Right lobe of liver (tissue), 6 donors: ENCODE measurements around the gene CDC45. TPM values are rescaled to one million over a fixed set of nuclear protein-coding genes. Genes with fewer than 3 reads are reported as not detected.
"Not testable (repeated sequence)": the region's sequence is repeated elsewhere in the genome, so short reads cannot be mapped to it uniquely, and the experiment has no call there.

Experiments used
- ATAC-seq, 4 donors: fragments of 200-7000 bp; cut with Tn5 transposase; one replicate each; pipeline ENCODE4 v1.9.1; 2020; ENCODE audit warnings: mild to moderate bottlenecking in 4 of 4, moderate library complexity in 4 of 4
- DNase-seq, 3 donors: peaks; one replicate each; pipeline ENCODE4 v3.0.0-alpha.2; 2020
- H3K27ac ChIP-seq, 3 donors: fragments of 200-600 bp; one replicate each; pipeline ENCODE4 v1.8.0; 2022
- H3K27me3 ChIP-seq, 2 donors: fragments of 200-600 bp; one replicate each; pipeline ENCODE4 v1.8.0; 2022
- H3K36me3 ChIP-seq, 4 donors: fragments of 200-600 bp; sonication (generic) in 1 of 4; one replicate each; pipeline versions ENCODE4 v1.5.1 to v1.8.0; 2017 to 2022; ENCODE audit warnings: control low read depth in 1 of 4
- H3K4me1 ChIP-seq, 4 donors: fragments of 200-600 bp; sonication (generic) in 1 of 4; one replicate each; pipeline versions ENCODE4 v1.5.1 to v1.8.0; 2017 to 2022; ENCODE audit warnings: control low read depth in 1 of 4
- H3K4me3 ChIP-seq, 3 donors: fragments of 200-600 bp; one replicate each; pipeline ENCODE4 v1.8.0; 2022
- H3K9me3 ChIP-seq, 4 donors: fragments of 200-600 bp; sonication (generic) in 1 of 4; one replicate each; pipeline versions ENCODE4 v1.5.1 to v1.8.0; 2017 to 2022; ENCODE audit warnings: control low read depth in 1 of 4
- POLR2A ChIP-seq: fragments of 450-650 bp; IDR thresholded peaks from one replicate; pipeline ENCODE4 v1.6.1; 2017; ENCODE audit warnings: antibody characterized with exemption, mild to moderate bottlenecking
- WGBS: methylation state at CpG from one replicate; pipeline ENCODE4 v1.1.6; 2018; ENCODE audit warnings: low coverage, low lambda C conversion rate; ENCODE audit not compliant: insufficient coverage; ENCODE audit errors: missing lambda C conversion rate; 5-methylcytosine and 5-hydroxymethylcytosine counted together
- intact Hi-C, 2 donors: fragments of 100-400 bp; cut with DNase I; formaldehyde crosslinking; loops; one replicate each; pipeline versions ENCODE4 v1.11.2 to v1.14.1; 2022
- total RNA-seq, 6 experiments: library from RNA; depleted of rRNA in 2 of 6; stranded (reverse); fragments of >200 nt in 2 of 6; fragmentation: NEBNext Ultra II Directional in 3 of 6; extraction: Animal tissue kit (Norgen Biotek cat#: 25700) in 3 of 6; gene quantifications; one replicate each; pipeline versions ENCODE4 v1.1.0 to v1.2.4, GENCODE V29; 2016 to 2023
- TF ChIP-seq, protein P1 (sequence below), 4 donors: fragments of 200-600 bp in 3 of 4; fragments of 450-650 bp in 1 of 4; IDR thresholded peaks; one replicate each; pipeline versions ENCODE4 v1.5.1 to v1.8.0; 2016 to 2022; ENCODE audit warnings: antibody characterized with exemption in 4 of 4, mild to moderate bottlenecking in 2 of 4
- donor health status: DM: no; HTN: yes; CAD: no.
- donor health status: DM: no; HTN: no; CAD: no.
- donor health status: DM: no; HTN: no; CAD: no.
- donor health status: DM: no; HTN: yes; CAD: no.
- donor health status: DM: no; HTN: yes; CAD: no.

CDC45 gene
- total RNA-seq, 6 experiments from 2014 or later, result 0.39 to 4.2 (median 0.56) TPM; not detected in 1

DNA sequence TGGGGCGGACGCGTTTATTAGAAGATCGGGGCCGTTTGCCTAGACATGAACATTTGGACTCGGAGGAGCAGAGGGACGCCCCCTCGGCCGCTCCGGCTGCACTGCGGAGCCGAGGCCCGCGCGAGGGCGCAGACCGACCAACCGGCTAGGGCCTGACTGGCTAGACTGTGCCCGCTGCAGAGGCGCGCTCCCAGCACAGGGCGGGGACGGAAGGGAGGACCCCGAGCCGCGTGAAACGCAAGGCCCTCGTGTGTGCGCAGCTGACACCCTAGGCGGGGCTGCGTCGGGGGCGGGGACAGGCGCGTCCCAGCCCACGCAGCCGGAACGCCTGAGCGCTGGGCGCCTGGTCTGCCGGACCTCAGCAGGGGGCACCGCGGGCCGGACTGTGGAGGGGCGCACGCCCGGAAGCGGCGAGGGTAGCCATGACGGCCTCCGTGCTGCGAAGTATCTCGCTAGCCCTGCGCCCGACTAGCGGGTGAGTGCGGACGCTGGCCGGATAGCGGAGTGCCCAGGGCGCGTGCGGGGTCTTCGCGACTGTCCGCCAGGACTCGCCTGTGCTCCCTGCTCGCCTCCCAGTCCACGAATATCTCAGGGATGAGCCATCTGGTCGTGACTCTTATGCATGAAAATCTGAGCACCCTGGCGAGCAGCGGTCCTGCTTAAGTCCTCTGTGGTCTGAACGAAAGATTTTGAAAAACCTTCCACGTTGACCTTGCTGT is 47.4 kb upstream of the CDC45 start, which contains the start of gene MRPL40:
MRPL40 (plus strand) TSS at position 413 of the 719 bp plus-strand sequence; CDS start at position 423, 10 bp downstream.
- Histone ChIP-seq H3K27ac (peak within 1 kb of the TSS; percentile 91 to 99 (median 95)), H3K4me3 (peak within 1 kb of the TSS; percentile 77 to 93 (median 91)), H3K9me3 (no peaks in the 10 kb centered on the region), H3K36me3 (peaks cover 0 to 20% (median 8%) of the 10 kb centered on the region in 4 donors), H3K4me1 (peaks cover 0 to 33% (median 6%) of the 10 kb centered on the region in 4 donors), H3K27me3 (no peaks in the 10 kb centered on the region)
- WGBS, result 0% methylated on average over 3 of the region's 74 CpGs
- peak; percentile 88 to 95 (median 88) for ATAC-seq
- intact Hi-C loops, result no loop called here
- TF ChIP-seq POLR2A, result peak; percentile 88
- TF ChIP-seq, protein P1, sequence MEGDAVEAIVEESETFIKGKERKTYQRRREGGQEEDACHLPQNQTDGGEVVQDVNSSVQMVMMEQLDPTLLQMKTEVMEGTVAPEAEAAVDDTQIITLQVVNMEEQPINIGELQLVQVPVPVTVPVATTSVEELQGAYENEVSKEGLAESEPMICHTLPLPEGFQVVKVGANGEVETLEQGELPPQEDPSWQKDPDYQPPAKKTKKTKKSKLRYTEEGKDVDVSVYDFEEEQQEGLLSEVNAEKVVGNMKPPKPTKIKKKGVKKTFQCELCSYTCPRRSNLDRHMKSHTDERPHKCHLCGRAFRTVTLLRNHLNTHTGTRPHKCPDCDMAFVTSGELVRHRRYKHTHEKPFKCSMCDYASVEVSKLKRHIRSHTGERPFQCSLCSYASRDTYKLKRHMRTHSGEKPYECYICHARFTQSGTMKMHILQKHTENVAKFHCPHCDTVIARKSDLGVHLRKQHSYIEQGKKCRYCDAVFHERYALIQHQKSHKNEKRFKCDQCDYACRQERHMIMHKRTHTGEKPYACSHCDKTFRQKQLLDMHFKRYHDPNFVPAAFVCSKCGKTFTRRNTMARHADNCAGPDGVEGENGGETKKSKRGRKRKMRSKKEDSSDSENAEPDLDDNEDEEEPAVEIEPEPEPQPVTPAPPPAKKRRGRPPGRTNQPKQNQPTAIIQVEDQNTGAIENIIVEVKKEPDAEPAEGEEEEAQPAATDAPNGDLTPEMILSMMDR (IDR thresholded peaks at IDR 0.05), result peak in 2 of 4 donors; percentile 4 to 24
- peak; percentile 97 to 98 (median 97) for DNase-seq

DNA sequence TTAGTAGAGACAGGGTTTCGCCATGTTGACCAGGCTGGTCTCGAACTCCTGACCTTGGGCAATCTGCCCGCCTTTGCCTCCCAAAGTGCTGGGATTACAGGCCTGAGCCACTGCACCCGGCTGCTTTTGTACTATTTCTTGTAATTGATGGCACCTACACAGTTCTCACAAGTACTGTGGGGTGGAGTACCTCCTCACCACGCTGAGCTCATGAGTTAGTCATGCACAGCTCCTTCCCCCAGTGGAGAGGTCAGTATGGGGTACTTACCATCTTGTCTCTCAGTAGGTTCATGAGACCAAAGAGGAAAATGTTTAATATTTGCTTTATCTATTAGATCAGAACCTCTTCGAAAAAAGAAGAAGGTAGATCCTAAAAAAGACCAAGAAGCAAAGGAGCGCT is 45.3 kb upstream of the CDC45 start:
- intact Hi-C loops, result no loop called here
- Histone ChIP-seq H3K4me3 (no peak overlapping the region), H3K36me3 (peaks cover 0 to 20% (median 8%) of the 10 kb centered on the region in 4 donors), H3K27me3 (no peaks in the 10 kb centered on the region), H3K9me3 (no peaks in the 10 kb centered on the region), H3K27ac (no peak overlapping the region), H3K4me1 (peaks cover 0 to 15% (median 4%) of the 10 kb centered on the region in 4 donors)
- 87% methylated on average over 7 of the region's 7 CpGs for WGBS
- ATAC-seq (no peak), DNase-seq (no peak)
- TF ChIP-seq, protein P1 (IDR thresholded peaks at IDR 0.05), result no peak
- no peak for TF ChIP-seq POLR2A

DNA sequence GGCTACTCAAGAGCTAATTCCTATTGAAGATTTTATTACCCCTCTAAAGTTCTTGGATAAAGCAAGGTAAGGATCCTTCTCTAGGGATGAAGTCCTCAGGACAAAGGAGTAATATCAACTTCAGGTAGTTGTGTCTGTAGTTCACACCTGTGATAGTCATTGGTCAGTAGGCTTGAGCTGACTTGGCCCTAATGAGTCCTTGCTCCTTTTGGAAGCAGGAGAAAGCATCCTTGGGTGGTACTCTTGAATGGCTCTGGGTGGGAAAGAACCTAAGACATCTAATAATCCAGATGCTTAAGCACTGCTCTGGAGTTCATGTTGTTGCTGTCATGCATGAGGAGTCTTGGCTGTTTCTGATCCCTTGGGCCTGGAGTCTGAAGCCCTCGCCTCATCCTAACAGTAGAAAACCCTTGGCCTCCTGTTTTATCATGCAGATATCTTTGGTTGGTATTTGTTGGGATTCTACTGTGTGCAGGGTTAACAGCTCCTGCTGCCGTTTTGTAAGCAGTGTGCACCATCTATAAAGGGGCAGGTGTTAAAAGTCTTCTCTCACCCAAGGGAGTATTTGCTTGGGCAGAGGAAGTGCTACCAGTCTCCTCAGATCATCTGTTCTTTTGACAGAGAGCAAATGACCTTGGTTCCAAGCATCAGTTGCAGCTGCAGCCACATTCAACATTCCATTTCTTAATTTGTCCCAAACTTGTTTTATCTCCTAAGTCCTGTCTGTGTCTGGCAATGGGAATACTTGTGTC is 44.7 kb upstream of the CDC45 start:
- WGBS, result 70% methylated on average over 2 of the region's 2 CpGs
- Histone ChIP-seq H3K27ac (no peak overlapping the region), H3K27me3 (no peaks in the 10 kb centered on the region), H3K9me3 (no peaks in the 10 kb centered on the region), H3K4me3 (no peak overlapping the region), H3K4me1 (peaks cover 0 to 9% (median 4%) of the 10 kb centered on the region in 4 donors), H3K36me3 (peaks cover 0 to 20% (median 8%) of the 10 kb centered on the region in 4 donors)
- no peak for ATAC-seq
- TF ChIP-seq POLR2A, result no peak
- TF ChIP-seq, protein P1 (IDR thresholded peaks at IDR 0.05), result no peak
- DNase-seq, result no peak
- intact Hi-C loops, result no loop called here

DNA sequence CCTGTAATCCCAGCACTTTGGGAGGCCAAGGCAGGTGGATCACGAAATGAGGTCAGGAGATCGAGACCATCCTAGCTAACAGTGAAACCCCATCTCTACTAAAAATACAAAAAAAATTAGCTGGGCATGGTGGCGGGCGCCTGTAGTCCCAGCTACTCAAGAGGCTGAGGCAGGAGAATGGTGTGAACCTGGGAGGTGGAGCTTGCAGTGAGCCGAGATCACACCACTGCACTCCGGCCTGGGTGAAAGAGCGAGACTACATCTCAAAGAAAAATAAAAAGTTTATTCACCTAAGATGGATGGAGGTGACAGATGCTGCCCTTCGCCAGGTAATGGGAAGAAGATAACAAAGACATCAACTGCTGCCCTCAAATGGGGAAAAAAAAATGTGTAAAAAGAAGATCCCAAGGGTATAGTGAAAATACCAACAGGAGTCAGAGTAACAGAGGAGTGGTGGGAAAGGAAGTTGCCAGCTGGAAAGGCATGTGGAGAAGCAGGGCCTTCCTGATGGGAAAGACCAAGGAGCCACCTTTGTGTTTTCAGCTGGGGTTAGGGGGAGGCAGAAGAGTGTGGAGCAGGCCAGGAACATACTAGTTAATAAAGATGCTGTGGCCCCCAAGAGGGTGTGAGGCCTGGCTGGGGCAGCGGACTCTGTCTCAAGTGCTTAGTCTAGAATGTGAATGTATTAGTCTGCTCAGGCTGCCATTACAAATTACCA is 43.1 kb upstream of the CDC45 start:
- H3K9me3 ChIP-seq, DNase-seq, H3K27ac ChIP-seq, ATAC-seq, H3K27me3 ChIP-seq, intact Hi-C loops, H3K4me3 ChIP-seq: not testable (repeated sequence)
- peaks cover 0 to 20% (median 8%) of the 10 kb centered on the region in 4 donors for H3K36me3 ChIP-seq
- 90% methylated on average over 9 of the region's 9 CpGs for WGBS
- peaks cover 0 to 16% (median 6%) of the 10 kb centered on the region in 4 donors for H3K4me1 ChIP-seq
